ENCODE results near the gene PUSL1. TPM values are rescaled to one million over a fixed set of nuclear protein-coding genes. Genes with fewer than 3 reads are reported as not detected.

PUSL1 gene
- total and polyA plus RNA-seq, 2 of the 13 experiments (the other 11 are each of a cell fraction or from before 2014, with no cell fraction given): 8.3 to 22.2 TPM

- no CpG with 5 or more reads among the region's 15 CpGs for WGBS (ENCODE audit: low lambda C conversion rate)
- Histone ChIP-seq H3K27me3 (ENCODE audit: control insufficient read depth in 1 of 2, insufficient read depth in 2 of 2, low read length in 2 of 2) (0 out of 5 replicates have a peak, but pooled peaks cover 0 to 4% of the 10 kb centered on the region in 2 experiments), H3K9me3 (ENCODE audit: low read length) (no peaks in the 10 kb centered on the region), H2AFZ (ENCODE audit: low read length) (no peak overlapping the region), H3K27ac (ENCODE audit: extremely low read length, insufficient read depth, low read length) (no peak overlapping the region), H4K20me1 (ENCODE audit: insufficient read depth, low read length) (no peaks in the 10 kb centered on the region), H3K9ac (ENCODE audit: insufficient read depth, low read depth, low read length) (no peak overlapping the region), H3K79me2 (ENCODE audit: insufficient read depth, low read length) (peaks cover 23% of the 10 kb centered on the region), H3K4me1 (ENCODE audit: insufficient read depth, low read length) (peaks cover 40% of the 10 kb centered on the region), H3K4me2 (ENCODE audit: low read depth, low read length) (no peak overlapping the region), H3K4me3 (replicated peaks in 1 of 3; ENCODE audit: insufficient read depth in 1 of 3, low read depth in 2 of 3, low read length in 3 of 3) (no peak overlapping the region), H3K36me3 (replicated peaks in 1 of 2; ENCODE audit: control insufficient read depth in 1 of 2, insufficient read depth in 2 of 2, low read length in 2 of 2) (peaks cover 0 to 3% of the 10 kb centered on the region in 2 experiments; a peak in 1 of 5 replicates)
- ATAC-seq: no peak
- intact Hi-C loops (cut with micrococcal nuclease; ENCODE audit: unreplicated experiment): no loop called here
- DNase-seq (ENCODE audit: low spot score): no peak
- in situ Hi-C loops (cut with HindIII; ENCODE audit: extremely low pct_ligation_motif_present, low pct_unique_long_range_greater_than_20kb): no loop called here
- no TSS peak for BruUV-seq (replicated peaks)
- TF ChIP-seq AFF4 (CRISPR knock-in tag; IDR thresholded peaks at IDR 0.05) (no peak), POLR2AphosphoS2 (IDR thresholded peaks at IDR 0.05; ENCODE audit: low read depth, low read length) (0 out of 2 replicates have a peak, but pooled peaks have one; percentile 35), KAT7 (CRISPR knock-in tag; IDR thresholded peaks at IDR 0.05; ENCODE audit: borderline replicate concordance) (no peak), ZNF256 (CRISPR knock-in tag; conservative IDR thresholded peaks at IDR 0.05) (no peak), ZSCAN22 (CRISPR knock-in tag; IDR thresholded peaks at IDR 0.05) (no peak)
- POLR2A ChIA-PET: interaction anchor here (1.4 kb wide), 1 partner anchor 19 kb away, joined by 3 read pairs; no protein-coding TSS in a partner anchor
- no peak for FAIRE-seq
- CTCF ChIA-PET (ENCODE audit: low intra/inter-chr PET ratio, low total read pairs): no interaction called here
These were observed 19.9 kb downstream of the PUSL1 start for GRCh38 chr1:1328254-1328653.

All from HepG2 (cell line).